Amniotic epithelial cell (primary cell): ENCODE data around the gene USH2A.
"Not testable (repeated sequence)": the region's sequence is repeated elsewhere in the genome, so short reads cannot be mapped to it uniquely, and the experiment has no call there.

Experiments used
- DNase-seq: peaks from one replicate; pipeline ENCODE4 v3.0.0-alpha.2; 2010; ENCODE audit warnings: low read depth

Gene USH2A

GRCh38 chr1:216045400-216045799 is 377.8 kb downstream of the USH2A start:
- peak; percentile 90 for DNase-seq

DNA sequence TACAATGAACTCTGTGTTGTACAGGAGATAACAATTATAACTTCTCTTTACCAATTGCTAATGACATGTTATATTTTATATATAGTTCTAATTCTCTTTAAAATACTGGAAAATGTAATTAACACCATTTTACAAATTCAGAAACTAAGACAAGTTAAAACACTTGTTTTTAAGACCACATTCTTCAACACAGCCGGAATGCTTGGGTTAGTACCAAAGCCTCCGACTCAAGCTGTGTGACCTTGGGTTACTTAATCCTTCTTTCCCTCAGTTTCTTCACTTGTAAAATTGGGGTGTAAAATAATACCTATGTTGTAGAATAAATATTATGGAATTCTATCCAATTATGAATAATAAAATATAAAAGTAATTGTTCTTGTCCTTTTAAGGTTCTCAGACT is 378.7 kb downstream of the USH2A start:
- no peak for DNase-seq

DNA sequence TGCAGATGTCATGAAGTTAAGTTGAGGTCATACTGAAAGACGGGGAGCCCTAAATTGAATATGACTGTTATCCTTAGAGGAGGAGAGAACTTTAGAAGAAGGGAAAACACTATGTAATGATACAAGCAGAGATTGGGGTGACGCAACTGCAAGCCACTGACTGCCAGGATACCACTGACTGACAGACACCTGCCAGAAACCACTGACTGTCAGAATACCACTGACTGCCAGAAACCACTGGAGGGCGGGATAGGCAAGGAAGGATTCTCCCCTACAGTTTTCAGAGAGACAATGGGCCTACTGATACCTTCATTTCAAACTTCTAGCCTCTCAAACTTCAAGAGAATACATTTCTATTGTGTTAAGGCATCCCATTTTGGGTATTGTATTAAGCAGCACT is 388.7 kb downstream of the USH2A start:
- DNase-seq, result no peak

- no peak for DNase-seq
Observed at GRCh38 chr1:216032961-216033614, 390.2 kb downstream of the USH2A start.

- no peak for DNase-seq
Observed at GRCh38 chr1:216032284-216032683, 391.0 kb downstream of the USH2A start.

GRCh38 chr1:216028631-216029030 is 394.6 kb downstream of the USH2A start:
- DNase-seq, result no peak

DNA sequence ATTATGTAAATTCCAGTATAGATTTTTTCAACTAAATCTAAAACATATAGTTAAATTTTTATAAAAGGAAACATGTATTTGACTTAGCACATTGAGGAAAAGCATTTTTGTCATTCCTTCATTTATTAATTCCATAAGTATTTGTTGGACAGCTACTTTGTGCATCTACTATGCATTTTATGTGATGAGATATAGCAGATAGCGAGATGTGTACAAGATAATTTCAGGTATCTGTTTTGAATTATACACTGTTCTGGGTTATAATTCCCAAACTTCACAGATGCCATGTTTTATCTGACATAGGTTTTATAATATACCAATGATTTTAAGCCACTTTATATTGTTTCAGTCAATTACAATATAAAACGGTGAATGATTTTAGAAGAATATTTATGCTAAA is 398.7 kb downstream of the USH2A start:
- DNase-seq, result no peak

DNA sequence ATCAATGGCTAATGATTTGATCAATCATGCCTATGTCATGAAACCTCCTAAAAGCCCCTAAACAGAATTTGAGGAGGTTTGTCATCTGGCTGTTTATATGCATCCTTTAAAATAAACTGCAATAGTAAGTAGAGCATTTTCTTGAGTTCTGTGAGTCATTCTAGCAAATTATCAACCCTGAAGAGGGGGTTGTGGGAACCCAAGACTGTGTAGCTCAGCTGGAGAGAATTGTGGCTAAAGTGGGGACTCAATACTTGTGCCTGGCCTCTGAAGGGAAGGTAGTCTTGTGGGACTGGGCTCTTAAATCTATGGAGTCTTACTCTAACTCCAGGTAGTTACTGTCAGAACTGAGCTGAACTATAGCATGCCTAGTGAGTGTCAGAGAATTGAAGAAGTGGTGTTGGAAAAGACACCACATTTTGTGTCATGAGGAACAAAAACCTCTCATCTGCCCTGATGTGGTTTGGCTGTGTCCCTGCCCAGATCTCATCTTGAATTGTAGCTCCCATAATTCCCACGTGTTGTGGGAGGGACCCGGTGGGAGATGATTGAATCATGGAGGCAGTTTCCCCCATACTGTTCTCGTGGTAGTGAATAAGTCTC is 402.4 kb downstream of the USH2A start:
- no peak for DNase-seq

DNA sequence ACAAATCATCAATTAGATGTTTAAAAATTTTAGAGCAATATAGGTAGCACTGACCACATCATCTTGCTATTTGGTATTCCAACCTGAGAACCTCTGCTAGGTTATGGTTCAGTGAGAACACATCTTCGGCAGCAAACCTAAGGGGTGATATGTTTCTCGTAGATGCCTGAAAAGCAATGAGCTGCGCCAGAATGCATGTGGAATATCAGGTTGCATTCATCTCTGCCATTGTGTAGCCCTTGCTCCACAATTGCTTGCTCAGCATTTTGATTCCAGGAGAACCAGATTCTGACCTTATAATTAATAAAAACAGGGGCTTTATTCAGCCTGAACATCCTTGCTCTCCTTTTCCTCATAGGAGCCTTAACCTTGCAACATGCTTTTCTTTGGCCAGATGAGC is 408.1 kb downstream of the USH2A start:
- no peak for DNase-seq

- DNase-seq, result no peak
Observed at GRCh38 chr1:216014086-216014485, 409.2 kb downstream of the USH2A start.

DNA sequence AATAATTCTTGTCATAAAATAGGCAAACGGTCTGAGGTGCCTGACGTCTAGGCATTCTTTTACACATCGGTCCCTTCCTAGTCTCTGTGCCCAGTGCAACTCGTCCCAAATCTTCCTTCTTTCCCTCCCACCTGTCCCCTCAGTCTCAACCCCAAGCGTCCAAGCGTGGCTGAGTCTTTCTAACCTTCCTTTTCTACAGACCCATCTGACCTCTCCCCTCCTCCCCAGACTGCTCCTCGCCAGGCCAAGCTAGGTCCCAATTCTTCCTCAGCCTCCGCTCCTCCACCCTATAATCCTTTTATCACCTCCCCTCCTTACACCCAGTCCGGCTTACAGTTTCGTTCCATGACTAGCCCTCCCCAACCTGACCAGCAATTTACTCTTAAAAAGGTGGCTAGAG is 413.8 kb downstream of the USH2A start:
- DNase-seq, result not testable (repeated sequence)

DNA sequence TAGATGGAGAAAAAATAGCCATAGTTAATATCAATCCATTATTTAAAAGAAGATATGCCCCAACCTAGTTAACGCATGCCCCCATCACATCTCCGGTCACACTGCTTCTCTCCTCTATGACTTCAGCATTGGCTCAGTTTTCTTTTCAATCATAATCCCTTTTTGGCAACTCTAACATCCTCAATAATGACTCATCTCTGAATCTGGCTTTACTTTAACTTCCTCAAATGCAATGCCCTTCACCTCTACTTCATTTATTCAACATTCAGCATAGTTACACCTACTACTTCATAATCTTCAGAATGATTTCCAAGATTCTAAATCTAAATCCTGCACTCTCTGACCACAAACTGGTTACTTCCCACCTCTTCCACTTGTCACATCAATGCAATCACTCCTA is 417.3 kb downstream of the USH2A start:
- no peak for DNase-seq

GRCh38 chr1:215992620-215993019 is 430.6 kb downstream of the USH2A start:
- DNase-seq, result no peak

DNA sequence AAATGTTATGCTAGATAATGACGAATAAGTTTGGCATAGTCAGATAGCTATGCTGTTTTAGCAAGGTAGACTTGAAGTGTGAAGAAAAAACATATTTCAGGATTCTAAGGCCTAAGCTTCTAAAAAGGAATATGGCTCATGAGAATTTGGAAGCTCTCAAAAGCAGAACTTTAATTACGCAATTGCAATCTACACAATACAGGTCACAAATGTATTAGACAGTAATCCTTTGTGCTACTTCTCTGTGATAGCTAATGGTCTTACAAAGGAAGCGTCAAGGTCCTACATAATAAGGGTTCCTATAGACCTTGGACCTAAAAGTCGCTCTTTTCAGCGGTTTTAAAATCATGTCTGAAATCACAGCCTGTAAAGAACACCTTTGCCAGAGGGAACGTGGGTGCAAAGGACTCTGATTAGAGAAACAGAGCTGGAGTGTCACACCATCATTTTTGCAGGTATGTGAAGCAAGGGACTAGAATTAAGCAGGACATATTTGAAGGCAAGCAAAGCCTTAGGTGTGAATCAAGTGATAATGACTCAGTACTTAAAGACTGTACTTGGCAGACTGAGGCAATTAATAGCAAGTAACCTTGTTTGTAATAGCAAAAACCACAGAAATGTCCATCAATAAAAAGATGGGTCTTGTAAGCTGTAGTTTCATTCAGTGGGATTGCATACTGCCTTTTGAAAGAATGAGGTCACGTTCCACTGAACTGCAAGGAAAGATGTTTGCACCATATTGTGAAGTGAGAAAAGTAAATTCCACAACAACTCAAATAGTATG is 436.0 kb downstream of the USH2A start:
- peak; percentile 5 for DNase-seq

- DNase-seq, result no peak
Observed at GRCh38 chr1:215986401-215986800, 436.8 kb downstream of the USH2A start.

GRCh38 chr1:215983680-215984079 is 439.6 kb downstream of the USH2A start:
- no peak for DNase-seq

- no peak for DNase-seq
Observed at GRCh38 chr1:215971793-215972441, 451.3 kb downstream of the USH2A start.

GRCh38 chr1:215970406-215970805 is 452.8 kb downstream of the USH2A start:
- DNase-seq, result no peak

GRCh38 chr1:215963621-215964020 is 459.6 kb downstream of the USH2A start:
- no peak for DNase-seq

DNA sequence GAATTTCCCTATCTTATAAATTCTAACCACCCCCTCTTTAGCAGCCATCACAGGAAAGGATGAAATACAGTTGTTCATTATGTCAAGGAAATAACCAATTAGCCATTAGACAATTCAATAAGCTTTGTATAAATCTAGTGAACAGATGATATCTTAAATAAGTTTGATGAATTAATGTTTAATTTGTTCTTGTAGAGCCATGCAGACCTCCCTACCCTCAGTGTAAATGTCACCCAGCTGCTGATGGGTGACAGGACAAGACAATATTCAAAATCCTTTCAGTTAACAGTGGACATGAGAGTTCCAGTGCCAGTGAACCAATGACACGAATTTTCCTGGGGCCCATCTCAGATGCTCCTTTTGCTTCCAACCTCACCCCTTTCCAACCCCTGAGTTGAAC is 460.2 kb downstream of the USH2A start:
- no peak for DNase-seq

DNA sequence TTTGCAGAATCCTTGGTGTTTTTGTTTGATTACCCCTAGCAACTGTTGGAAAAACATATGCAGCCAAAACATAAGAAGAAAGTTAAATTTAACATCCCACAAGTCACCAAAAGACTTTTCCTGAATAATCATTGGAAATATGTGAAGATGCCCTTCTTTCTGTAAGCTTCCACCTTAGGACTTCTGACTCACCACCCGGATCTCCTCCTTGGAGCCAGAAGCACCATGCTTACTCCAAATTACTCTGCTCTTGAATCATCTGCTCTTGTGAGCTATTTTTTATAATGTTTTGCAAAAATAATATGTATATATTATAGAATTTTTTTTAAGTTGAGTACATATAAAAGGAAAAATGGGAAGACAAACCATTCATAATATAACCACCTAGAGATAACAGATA is 464.4 kb downstream of the USH2A start:
- DNase-seq, result no peak

- DNase-seq, result peak; percentile 1
Observed at GRCh38 chr1:215957663-215958062, 465.6 kb downstream of the USH2A start.

- DNase-seq, result no peak
Observed at GRCh38 chr1:215932558-215932957, 490.7 kb downstream of the USH2A start.
